HG02642 (cell line): ENCODE data around the gene PHAF1.

ENCODE experiments used
- ATAC-seq: cut with Tn5 transposase; IDR thresholded peaks from one replicate; pipeline ENCODE4 v1.9.1; 2021; ENCODE audit warnings: mild to moderate bottlenecking; ENCODE audit not compliant: unreplicated experiment, poor library complexity

Gene PHAF1

DNA sequence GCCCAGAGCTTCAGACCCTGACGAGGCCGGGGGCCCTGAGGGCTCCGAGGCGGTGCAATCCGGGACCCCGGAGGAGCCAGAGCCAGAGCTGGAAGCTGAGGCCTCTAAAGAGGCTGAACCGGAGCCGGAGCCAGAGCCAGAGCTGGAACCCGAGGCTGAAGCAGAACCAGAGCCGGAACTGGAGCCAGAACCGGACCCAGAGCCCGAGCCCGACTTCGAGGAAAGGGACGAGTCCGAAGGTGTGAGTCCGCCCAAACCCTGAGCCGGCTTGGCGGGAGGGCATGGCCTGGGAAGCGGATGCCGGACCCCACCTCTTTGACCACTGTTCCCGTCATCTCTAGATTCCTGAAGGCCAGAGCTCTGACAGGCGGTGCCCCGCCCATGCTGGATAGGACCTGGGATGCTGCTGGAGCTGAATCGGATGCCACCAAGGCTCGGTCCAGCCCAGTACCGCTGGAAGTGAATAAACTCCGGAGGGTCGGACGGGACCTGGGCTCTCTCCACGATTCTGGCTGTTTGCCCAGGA, 65.0 kb downstream of the PHAF1 start:
- no peak for ATAC-seq

DNA sequence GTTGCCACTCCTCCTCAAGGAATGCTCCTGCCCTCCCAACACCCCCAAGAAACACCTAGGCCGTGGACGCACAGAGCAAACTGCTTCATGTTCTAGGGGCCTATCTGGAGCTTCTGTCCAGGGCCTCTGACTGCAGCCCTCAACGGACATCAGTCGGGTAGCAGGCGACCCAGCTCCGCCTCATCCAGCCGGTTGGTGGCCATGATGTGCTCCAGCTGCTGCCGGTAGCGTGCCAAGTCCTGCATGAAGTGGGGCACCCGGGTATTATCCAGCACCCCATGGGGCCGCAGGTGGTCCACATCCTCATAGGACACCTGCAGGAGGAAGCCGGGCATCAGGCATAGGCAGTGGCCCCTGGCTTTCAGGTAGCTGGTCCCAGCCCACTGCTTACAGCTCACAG, 66.9 kb downstream of the PHAF1 start:
- ATAC-seq: no peak

DNA sequence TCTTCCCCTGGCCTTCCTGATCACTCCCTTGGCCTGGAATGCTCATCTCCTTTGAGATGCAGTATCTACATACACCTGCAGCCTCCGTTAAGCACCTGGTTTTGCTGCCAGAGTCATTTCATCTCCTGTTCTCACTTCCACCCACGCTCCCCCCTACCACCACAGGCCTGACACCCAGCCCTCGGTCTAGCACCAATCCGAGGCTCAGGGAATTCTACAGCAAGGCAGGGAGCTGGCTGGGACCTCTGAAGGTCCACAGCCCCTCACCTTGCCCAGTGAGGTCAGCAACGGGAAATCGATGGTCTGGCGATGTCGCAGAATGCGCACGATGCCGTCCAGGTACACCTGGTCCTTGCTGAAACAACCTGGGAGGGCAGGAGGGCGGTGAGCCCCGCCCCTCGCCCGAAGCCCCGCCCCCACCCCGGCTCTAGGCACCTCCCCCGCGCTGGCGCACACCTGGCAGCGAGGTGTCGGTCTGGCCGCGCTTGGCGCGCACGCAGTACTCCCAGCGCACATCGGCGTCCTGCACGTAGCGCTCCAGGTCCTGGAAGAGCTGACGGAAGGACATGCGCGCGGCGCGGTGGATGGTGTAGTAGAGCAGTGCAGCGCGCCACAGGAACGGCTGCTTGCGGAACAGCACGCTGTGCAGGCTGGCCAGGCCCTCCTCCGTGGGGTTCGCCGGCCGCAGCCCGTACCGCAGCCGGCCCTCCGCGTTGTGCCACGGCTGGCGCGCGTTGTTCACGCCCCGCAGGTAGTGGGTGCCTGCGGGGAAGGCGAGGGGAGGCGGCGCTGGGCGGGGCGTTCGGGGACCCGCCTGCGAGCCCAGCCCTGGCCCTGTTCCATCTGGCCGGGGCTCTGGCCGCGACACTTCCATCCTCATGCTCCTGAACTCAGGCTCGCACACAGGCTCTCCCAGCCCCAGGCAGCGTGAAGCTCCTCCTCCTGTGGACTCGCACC, 68.3 kb downstream of the PHAF1 start:
- ATAC-seq: no peak

DNA sequence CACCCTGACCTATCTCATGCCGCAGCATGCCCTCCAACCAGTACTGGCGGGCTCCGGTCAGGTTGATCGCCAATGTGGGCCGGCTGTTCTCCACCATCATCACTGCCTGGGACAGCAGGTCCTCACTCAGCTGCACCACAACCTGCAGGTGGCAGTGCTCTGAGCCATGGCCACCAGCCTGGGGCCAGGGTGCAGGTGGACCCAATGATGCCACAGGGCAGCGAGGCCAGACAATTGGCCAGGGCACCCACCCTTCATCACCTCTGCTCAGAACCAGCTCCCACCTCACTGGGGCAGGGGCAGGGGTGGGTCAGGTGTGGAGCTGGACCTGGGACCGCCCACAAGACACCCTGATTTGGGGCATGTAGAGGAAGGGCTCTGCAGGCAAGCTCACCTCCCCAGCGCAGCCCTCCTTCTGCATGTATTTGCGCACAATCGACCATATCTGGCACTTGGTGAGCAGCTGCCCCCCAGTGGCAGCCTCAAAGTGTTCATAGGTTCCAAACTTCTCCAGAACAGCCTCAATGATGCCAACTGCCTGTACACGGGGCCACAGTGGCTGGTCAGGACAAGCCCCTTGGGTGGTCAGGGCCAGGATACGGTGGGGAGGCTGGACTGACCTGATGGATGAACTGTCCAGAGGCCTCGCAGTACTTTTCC, 69.8 kb downstream of the PHAF1 start:
- ATAC-seq: no peak

DNA sequence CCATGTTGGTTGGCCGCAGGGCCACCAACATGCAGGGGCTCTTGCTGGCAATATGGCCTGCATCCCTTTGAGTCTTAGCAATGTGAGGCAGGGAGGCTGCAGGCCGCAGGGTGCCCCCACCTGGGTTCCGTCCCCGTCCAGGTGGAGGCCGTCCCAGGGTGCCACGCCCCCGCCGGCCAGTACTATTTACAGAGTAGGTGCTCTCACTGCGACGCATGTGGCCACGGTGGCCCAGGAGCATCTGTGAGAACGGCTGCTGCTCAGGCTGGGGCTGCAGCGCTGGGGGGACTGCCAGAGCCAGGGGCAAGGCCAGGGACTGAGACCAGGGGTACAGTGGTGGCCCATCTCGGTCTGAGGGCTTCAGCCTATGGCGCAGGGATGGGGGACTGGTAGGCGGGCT, 70.4 kb downstream of the PHAF1 start:
- no peak for ATAC-seq

DNA sequence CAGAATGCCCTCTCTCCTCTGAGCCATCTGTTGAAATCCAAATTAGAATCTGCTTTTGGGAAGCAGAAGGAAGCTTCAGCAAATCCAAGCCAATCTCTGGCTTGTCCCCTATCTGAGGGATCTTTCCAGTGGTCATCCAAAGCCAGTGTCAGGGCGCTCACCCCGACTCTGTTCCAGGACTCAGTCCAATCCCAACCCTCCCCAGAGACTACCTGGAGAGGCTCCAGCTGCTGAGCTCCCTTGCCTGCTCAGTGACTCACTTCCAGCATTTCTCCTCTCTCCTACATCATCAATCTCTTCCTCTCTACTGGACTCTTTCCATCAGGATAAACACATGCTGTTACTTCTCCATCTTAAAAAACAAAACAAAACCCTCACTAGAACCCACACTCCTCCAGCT, 71.6 kb downstream of the PHAF1 start:
- no peak for ATAC-seq

DNA sequence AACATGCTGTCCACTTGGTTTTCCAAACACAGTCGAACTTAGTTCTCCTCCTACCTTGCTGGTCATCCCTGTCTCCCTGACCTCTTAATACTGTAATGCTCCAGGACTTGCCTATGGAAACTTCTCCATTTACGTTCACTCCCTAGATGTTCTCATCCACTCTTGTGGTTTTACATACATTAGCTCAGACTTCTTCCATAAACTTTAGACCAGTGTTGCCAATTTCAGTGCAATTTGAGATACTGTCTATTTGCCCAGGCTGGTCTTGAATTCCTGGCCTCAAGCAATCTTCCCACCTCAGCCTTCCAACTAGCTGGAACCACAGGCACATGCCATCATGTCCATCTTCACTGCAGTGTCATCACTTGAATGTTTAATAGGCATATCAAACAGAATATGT, 72.5 kb downstream of the PHAF1 start:
- ATAC-seq: no peak

DNA sequence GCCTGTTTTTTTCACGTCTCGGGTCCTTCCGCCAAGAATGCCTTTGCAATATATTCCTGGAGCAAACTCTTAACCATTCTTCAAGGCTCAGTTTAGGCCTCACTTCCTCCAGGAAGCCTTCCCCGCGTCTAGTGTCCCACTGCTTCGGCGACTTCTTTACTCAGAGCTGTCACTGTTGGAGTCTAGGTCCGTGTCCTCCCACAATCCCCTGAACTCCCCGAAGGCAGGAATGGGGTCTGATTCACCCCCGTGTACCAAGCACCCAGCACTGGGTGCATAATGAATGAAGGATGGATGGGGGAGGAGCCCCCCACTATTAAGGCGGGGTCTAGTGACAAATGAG, 73.5 kb downstream of the PHAF1 start:
- ATAC-seq: no peak

DNA sequence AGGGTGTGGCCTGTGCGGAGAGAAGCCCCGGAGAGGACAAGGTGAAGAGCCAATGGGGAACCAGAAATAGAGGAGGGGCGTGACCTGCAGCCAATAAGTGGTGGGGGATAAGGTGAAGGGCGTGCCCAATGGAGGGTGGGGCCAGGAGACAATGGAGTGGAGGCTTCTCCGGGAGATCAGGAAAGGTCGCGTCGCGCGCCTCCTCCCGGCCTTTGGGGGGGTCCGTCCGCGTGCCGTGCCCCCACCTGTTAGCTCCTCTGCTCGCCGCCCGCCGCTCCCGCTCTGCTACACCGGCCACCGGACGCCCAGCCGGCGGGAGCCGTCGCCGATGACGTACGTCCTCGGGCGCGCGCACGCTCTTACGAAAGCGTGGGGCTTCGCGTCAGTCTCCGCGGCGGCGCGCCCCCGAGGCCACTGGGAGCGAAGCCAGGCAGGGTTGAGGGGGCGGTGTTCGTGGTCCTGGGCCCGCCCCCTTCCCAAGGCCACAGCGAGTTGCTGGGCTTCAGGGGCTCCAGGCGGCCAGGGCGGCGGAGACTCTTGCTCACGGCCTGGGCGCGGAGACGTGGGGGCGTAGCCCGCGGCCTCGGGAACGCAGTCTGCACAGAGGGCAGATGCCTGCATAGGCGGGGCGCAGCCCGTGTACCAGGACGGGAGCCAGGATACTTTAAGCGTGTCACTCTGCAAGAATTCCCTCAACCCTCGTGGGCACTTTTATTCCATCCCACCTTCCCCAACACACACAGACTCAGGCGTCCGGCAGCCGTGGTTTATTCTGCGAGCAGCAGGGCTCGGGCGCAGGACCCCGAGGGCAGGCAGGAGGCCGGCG, 74.1 kb downstream of the PHAF1 start, which contains the start of gene MATCAP1:
Gene MATCAP1 (minus strand): TSS at position 337 of the 826 bp plus-strand sequence. CDS start 3,353 bp downstream, outside the sequence.
- ATAC-seq: peak; percentile 91

DNA sequence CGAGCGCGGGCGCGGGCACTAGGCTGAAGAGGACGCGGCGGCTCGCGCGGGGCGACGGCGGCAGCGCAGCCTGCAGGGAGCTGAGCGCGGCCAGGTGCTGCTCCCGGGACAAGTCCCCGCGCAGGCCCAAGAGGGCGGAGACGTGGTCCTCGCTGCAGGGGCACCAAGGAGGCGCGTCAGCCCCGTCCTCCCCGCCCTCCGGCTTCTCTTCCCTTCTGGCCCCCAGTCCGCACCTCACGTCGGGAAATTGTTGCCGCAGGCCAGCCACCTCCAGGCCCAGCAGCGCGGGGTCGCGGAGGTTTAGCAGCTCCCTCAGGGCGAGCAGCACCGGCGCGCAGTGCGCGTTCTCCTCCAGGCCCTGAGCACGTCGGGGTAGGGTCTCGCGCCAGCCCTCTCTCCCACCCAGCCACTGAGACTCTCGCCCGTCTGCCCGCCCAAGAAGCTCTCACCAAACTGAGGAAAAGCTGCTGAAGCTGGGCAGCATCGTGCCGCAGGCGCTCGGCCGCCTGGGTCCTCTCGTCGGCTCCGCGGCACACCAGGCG, 74.8 kb downstream of the PHAF1 start:
- ATAC-seq: peak; percentile 9

DNA sequence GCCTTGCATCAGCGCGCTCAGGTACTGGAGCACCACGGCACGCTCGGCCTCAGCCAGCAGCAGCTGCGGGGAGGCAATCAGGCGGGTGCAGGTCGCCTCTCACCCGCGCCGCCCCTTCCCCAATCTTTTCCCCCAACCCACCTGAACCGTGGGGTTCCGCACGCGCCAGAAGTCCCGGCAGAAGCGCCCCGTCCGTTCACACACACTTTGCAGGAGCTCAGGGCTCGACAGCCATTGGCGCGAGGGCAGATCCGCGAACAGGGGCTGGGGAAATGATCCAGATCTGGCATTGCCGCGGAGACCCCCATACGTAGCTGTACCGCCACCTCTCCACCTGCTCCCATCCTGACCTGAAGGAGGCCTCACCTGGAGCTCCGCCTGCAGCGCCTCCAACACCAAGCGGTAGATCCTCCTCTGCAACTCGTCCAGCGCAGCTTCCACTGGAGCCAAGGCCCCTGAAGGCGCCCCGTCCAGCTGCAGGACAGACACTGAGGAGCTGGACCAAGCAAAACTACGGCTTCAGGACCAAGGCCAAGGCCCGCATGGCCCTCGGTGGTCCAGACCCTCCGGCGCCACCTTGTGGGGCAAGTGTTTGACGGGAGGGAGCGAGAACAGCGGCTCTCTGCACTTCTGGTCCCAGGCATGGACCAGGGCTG, 75.4 kb downstream of the PHAF1 start:
- no peak for ATAC-seq

DNA sequence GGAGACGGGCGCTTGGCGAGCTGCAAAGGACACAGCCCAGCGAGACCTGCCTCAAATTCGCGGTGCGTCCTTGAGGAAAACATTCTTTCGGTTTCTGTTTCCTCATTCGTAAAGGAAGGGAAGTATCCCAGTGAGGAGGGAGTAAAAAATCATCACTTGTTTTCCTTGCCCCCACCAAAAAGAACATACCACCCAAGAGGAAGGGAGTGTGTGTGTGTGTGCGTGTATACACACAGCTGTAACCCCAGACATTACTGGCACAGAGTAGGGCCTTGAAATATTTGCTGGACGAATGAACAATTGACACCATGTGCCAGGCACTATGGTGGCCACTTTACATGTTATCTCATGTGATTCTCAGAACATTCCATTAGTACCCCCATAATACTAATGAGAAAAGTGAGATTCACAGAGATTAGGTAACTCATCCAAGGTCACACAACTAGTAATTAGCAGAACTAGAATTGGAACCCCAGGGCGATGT, 76.0 kb downstream of the PHAF1 start:
- ATAC-seq: no peak

DNA sequence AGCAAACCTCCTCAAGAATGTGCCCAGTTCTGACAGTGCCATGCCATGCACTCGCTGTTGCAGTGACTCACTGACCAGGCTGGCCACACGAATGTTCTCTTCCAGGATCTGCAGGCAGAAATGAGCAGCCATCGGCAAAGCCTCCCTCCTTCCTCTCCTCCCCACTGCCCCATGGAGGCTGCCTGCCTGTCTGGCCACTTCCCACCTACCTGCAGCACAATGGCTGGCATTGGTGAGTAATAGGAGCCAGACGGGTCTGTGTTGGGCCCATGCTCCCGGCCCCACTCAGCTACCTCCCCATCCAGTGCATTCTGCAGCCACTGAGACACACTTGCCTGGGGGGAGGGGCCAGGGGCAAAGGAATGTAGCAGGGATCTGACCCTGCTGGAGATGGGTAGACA, 76.8 kb downstream of the PHAF1 start:
- ATAC-seq: no peak

DNA sequence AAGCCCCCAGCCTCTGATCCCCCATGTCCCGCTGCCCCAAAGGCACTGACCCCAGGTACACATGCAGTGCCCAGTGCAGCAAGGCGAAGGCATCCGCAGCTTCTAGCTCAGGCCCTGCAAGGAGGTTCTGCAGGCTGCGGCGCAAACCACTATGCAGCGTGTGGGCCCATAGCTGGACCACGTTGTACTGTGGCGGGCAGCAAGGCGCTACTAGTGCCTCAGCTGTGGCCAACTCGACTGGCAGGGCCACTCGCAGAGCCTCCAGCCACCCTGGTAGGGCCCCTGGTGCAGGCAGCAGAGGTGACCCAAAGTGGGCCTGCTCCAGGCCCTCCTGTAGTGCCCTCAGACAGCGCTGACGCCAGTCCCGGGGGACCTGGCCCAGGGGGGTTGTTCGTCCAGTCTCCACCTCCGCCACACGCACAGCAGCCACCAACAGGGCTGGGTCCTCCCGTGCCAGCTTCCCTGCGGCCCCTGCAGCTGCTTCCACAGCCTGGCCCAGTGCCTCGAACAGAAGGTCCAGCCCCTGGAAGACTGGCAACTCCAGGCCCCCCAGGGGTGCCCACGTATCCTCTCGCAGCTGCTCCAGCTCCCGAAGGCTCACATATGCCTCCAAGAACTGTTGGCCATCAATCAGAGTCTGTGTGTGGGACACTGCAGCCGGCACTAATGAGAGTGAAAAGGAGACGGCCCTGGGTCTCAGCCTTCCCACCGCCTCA, 77.6 kb downstream of the PHAF1 start:
- no peak for ATAC-seq

DNA sequence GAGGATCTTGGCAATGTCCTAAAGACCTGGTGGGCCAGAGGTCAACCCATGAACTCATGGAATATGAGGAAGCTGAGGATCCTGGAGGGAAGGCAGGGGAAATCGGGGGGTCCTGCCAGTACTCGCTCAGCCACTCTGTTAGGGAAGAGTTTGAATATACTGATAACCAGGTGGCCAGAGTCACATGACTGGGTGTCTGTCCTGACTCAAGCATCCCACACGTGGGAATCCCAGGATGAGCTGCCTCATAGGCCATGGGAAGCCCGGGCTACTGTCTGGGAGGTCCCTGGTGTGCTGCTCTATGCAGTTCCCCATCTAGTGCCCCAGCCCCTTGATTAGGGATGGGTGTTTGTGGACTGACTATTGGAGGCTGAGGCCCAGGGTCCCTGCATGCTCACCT, 78.6 kb downstream of the PHAF1 start:
- ATAC-seq: no peak

DNA sequence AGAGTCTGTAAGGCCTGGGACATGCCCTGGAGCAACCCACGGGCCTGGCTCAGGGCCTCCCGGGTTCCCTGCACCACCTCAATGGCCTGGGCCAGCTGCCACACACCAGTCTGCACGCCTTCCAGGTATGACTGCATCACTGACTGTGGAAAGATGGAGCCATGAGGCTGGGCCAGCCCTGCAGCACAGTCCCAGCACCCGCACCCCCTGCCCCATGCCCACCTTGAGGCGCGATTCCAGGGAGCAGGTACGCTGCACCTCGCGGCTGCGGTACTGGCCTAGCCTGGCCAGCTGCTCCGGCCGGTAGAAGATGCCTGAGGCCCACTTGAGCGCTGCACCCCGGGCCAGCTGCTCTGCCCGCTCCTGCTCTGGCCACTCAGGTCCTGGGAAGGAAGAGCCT, 79.1 kb downstream of the PHAF1 start:
- no peak for ATAC-seq

DNA sequence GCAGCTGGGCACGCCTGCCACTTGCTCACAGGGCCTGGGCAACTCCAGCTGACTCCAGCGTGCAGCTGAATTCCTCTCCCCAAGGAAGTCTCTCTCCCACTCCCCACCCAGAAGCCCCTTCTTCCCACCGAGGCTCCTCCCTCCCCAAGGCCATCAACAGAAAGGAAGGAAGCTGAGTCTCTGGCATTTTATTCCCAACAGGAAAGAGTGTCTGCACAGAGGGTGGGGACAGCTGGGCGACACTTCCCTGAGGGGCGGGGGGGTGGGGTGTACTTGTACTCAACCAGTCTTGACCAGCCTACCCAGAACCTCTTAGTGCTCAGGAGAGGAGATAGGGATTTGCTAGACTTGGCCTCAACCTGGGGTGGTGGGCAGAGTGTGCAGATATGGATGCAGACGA, 80.3 kb downstream of the PHAF1 start, which contains the start of gene EXOC3L1:
Gene EXOC3L1 (minus strand): TSS at position 96 of the 400 bp plus-strand sequence. CDS start 460 bp downstream, outside the sequence.
- ATAC-seq: no peak

DNA sequence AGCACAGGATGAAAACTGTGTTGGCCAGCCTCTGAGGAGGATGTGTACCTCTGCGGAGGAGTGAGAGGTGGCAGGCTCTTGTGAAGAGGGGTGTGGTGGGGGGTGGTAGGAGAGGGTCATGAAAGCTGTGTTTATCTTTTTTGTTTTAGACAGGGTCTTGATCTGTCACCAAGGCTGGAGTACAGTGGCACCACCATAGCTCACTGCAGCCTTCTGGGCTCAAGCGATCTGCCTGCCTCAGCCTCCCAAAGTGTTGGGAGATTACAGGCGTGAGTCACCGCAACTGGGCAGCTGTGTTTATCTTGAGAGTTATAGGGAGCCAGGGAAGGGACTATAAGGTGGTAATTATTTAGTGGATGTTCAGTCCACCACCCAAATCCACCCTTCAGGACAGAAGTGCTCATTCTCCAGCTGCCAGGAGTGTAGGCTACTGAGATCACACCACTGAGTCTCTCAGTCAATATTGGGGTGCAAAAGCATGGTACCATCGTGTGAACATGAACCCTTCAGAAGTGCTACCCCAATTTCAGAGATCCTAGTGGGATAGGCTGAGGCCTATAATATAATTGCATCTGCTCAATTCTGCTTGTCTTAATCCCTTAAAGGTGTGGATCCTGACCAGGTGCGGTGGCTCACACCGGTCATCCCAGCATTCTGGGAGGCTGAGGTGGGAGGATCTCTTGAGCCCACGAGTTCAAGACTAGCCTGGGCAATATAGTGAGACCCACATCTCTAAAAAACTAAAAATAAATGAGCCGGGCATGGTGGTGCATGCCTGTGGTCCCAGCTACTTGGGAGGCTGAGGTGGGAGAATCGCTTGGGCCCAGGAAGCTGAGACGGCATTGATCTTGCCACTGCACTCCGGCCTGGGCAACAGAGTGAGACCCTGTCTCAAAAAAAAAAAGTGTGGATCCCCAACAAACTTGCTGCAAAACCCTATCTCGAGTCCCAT, 81.0 kb downstream of the PHAF1 start:
- ATAC-seq: no peak
